KG1 (cell line): ENCODE measurements around the gene TMED7.

Experiments
- DNase-seq: peaks from one replicate; lab custom pipeline; 2025; lab: John Stamatoyannopoulos, UW

Gene TMED7

DNA sequence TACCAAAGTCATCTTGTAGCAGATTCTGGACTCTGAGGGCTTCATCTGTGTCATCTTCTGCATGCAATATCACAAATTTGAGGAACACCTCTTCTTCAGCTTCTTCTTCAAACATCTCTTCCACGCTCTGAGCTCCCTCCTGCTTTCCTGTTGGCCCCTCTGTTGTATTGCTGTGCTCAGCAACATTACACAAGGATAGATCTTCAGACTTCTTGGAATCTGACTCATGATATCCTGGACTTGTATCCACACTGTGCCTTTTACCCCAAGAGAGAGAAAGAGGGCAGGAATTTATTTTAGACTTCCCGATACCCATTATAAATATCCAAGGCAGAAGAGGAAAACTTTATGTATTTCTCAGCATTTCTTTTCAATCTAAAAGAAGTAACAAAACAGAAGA lies 44.9 kb downstream of the TMED7 start:
- no peak for DNase-seq

DNA sequence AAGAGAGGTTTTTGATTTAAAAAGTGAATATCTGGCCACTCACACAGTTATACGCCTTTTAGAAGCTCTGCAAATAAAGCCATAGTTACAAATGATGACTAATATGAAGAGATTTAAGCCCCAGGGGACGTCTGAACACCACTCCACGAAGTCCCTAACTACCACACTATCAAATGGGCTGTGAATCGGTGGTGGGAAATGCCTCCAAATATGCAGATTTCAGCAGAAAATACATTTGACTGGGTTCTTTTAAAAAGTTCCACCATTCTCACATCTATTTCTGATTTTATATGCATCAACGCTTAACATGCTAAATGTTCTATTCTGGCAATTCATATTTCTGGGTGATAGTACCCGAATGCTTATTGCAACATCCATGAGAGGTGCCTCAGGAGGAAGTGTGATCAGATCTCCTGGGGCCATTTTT lies 46.1 kb downstream of the TMED7 start:
- DNase-seq = no peak

DNA sequence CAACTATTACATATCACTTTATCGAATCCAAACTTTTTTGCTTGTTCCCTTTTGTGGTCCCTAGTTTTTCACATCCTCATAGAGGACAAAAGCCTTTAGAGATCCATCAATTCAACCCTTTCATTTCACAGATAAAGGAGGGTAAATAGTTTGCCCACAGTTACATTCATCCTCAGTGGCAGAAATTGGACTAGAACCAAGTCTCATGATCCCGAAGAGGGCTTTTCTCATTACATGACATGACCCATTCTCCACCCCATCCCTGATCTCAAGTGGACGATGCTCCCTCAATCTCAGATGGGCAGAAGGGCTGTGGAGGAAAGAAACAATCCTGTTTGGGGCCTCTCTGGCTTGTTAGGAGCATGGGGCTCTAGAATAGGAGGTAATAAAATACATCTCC lies 46.6 kb downstream of the TMED7 start:
- DNase-seq = no peak

DNA sequence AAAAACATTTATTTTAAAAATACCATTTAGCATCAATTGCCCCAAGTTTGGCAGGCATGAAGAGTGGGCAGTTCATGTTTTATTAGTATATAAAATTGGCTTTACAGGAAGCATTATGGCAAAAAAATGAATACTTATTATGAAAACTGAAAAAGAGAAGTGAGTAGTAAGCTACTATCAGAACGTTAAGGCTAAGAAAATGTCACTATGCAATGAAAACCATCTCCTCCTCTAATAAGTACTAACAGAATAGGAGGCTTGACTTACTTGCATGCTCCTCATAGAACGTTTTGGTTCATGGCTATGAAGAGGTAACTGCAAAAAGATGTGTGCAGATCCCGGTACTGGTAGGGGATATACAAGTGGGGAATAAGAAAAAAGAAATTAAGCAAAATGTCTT lies 47.2 kb downstream of the TMED7 start:
- no peak for DNase-seq

DNA sequence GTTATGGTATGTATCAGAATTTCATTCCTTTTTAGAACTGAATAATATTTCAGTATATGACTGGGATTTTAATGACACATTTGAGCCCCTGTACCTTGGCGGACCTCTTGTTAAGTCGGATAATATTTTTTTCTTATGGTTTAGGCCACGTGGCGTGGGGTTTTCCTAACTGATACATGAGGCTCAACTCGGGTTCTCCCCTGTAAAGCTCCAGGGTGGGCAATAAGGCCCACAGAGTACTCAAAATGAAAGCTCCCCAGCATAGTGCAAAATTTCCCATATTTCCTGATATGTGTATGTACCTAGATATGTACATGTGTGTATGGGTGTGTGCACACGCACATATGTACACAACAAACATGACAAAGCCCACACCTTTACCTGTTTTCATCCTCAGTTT lies 48.1 kb downstream of the TMED7 start:
- no peak for DNase-seq

DNA sequence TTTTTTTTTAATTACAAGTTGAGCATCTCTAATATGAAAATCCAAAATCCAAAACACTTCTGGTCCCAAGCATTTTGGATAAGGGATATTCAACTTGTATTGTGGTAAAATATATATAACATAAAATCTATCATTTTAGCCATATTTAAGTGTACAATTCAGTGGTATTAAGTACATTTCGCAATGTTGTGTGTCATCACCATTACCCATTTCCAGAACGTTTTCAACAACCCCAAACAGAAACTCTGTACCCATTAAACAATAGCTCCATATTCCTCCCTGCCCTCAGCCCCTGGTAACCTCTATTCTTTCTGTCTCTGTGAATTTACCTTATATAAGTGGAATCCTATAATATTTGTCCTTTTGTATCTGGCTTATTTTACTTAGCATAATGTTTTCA lies 48.5 kb downstream of the TMED7 start:
- no peak for DNase-seq

DNA sequence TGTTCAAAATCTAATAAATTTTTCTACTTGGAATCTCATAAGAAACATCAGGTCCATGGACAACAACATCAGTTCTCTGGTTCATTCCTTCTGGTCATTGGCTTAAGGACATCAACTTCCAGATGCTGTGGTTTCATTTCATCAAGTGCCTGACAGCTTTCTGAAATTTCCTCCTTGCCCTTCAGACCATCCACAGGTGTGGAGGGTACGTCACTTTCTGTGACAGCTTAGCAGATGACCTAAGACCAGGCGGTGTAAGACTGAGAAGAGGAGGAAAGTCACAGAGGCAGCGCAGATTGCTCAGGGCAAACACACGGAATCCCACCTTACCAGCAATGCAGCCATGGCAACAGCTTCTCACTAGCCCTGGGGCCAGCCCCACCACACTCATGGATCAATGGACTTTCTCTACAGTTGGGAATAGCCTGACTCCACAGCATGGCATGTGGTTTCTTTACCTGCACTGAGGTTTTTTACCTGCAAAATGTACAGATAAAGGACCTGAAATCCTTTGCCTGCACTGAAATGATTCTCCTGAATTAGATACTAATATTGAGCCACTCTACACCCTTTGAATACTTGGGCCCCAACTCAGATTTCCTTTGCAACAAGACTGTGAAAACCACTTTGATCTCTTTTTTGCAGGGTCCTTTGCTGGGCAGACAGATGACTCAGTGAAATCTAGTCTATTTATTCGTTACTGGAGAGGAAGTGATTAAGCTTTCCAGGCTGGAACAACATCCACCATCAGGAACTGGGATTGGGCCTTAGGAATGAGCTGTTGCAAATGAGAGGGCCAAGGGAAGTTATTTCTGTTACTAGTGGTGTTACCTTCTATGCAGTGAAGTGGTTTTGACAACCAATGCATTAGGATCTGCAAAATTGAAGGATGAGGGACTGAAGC lies 50.4 kb downstream of the TMED7 start:
- DNase-seq = no peak

DNA sequence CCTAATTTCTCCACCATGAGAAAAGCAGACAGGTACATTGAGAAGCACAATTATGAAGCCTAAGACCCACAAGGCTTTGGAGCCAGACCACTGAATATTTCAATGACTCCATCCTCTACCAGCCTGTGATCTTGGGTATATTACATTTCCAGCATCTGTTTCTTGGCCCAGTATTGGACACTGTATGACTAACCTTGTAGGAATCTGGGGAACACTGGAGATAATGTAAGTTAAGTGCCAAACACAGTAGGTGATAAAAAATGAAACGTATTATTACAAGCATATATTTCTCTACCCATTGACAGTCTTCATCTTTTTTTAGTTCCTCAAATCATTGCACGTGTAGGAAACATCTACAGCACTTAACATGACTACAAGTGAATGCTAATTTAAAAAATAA lies 52.7 kb downstream of the TMED7 start:
- no peak for DNase-seq

DNA sequence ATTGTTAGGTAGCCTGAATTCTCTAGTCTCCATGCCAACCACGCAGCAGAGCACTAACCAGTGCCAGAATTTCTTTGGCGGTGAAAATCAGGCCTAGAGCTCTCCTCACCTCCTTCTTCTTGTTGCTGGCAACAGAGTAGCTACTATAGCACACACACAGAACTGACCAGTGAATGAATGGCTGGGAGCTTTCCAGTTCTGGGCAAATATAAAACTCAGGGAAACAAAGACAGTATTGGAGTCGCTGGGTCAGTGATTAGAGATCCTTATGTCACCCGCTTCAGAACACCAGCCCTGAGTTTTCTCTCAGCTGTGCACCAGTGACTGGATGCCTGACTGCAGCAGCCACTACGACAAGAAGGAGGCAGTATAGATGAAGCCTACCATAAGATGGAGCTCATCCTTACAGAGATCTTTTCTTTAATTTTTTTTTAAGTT lies 54.4 kb downstream of the TMED7 start:
- DNase-seq = no peak

DNA sequence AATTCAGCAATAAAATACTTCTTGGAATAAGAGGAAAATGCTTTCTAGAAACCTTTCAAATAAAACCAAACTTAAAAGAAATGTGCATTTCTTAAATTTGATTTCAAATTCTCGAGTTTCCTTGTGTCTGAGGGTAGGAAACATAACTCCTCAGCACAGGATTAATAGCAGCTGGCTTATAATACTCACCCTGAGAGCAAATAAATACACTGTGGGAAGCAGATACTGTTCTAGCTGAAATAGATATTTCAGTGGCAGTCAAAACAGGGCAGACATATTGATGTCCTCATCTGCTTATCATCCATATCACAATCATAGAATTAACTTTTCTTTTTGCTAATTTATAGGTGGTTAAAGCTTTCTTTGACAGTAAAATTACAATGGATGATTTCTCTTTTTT lies 57.2 kb downstream of the TMED7 start:
- no peak for DNase-seq

DNA sequence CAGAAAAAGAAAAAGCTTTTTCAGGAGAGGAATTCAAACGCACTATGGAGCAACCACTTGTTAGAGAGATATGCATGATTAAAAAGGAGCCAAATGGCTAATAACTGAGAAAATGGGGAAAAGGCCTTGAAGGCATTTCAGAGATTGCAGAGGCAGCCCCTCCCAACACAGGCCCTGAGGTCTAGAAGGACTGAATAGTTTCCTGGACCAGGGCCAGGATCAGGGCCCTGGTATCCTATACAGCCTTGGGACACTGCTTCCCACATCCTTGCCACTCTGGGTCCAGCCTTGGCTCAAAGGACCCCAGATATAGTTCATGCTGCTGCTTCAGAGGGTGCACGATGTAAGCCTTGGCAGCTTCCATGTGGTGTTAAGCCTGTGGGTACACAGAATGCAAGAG lies 60.6 kb downstream of the TMED7 start:
- DNase-seq = no peak
